Measurements from ENCODE around the gene SLIT1.
A peak's percentile ranks its signal among the peaks of the same experiment; 100 is the strongest.

SLIT1 gene

DNA sequence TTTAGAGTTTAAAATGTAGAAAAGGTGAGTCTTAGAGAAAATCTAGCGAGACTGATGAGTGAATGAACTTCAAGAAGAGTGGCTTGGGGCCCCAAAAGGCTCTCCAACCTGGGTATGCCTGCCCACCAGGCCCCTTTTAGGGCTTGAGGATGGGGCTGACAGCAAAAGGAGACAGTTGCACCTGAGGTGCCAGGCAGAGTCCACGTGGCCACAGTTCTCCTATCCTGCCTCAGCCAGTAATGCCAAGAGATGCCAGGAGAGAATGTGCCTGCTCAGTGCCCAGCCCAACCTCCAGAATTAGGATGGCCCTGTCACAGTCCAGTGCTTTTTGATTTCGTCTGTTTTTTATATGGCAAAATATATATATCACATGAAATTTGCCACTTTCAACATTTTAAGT is 156.5 kb downstream of the SLIT1 start:
- H3K9me3 ChIP-seq (ENCODE audit: control insufficient read depth, low read length), result peaks cover 9% of the 10 kb centered on the region
- WGBS, result 78% methylated on average over 2 of the region's 3 CpGs
- H4K8ac ChIP-seq (ENCODE audit: low read length), result no peak overlapping the region
- H4K91ac ChIP-seq (ENCODE audit: low read length), result no peak overlapping the region
- H2BK12ac ChIP-seq (ENCODE audit: low read length in 2 of 2), result no peak overlapping the region
- H3K4me2 ChIP-seq (ENCODE audit: low read length, poor library complexity, severe bottlenecking), result no peak overlapping the region
- H2BK5ac ChIP-seq (ENCODE audit: low read depth, low read length, poor library complexity, severe bottlenecking), result no peak overlapping the region
- no peak overlapping the region for H3K9ac ChIP-seq (ENCODE audit: low read length)
- no peak overlapping the region for H3K27ac ChIP-seq (ENCODE audit: low read length, poor library complexity, severe bottlenecking)
- H3K4me1 ChIP-seq (ENCODE audit: control insufficient read depth, insufficient read depth, low read depth, low read length), result peaks cover 3% of the 10 kb centered on the region
- no peak for DNase-seq
- no peak overlapping the region for H3K4ac ChIP-seq (ENCODE audit: low read depth in 1 of 2, low read length in 2 of 2)
- no peak overlapping the region for H3K23ac ChIP-seq (ENCODE audit: low read length in 2 of 2)
- H2BK120ac ChIP-seq (ENCODE audit: low read depth, low read length), result no peak overlapping the region
- no peak overlapping the region for H3K14ac ChIP-seq (ENCODE audit: low read length in 2 of 2)
- H2BK15ac ChIP-seq (ENCODE audit: low read depth, poor library complexity, severe bottlenecking), result no peak overlapping the region
- H2AFZ ChIP-seq (ENCODE audit: low read depth, low read length), result no peak overlapping the region
- no peaks in the 10 kb centered on the region for H3K79me1 ChIP-seq (replicated peaks; ENCODE audit: low read length, poor library complexity, severe bottlenecking)
- H3K4me3 ChIP-seq (ENCODE audit: insufficient read depth in 1 of 2, low read depth in 1 of 2, low read length in 2 of 2), result no peak overlapping the region
- no peak overlapping the region for H2AK5ac ChIP-seq (ENCODE audit: low read length, severe bottlenecking)
- H3K27me3 ChIP-seq (ENCODE audit: control insufficient read depth in 1 of 2, insufficient read depth in 1 of 2, low read length in 2 of 2), result peaks cover 18 to 27% of the 10 kb centered on the region in 2 experiments
- no peaks in the 10 kb centered on the region for H3K36me3 ChIP-seq (ENCODE audit: control insufficient read depth in 1 of 2, insufficient read depth in 2 of 2, low read depth in 1 of 2, low read length in 2 of 2)
- H3K18ac ChIP-seq (ENCODE audit: low read depth in 1 of 2, low read length in 2 of 2), result no peak overlapping the region

DNA sequence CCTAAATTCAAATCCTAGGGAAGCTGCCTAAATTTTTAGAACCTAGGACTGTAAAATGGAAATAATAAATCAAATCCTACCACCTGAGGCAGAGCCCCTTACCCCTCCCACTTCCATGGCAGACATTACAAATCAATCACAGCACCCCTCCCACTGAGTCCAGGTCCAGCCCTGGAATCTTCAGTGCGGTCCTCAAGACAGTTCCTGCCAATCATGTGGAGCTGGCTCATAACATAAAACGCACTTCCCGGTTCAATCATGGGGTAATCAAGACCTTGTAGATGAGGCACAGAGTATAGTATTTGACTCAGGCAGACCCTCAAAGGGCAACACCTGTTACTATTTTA is 157.0 kb downstream of the SLIT1 start:
- no peak overlapping the region for H2AFZ ChIP-seq (ENCODE audit: low read depth, low read length)
- no peak overlapping the region for H4K8ac ChIP-seq (ENCODE audit: low read length)
- H2BK5ac ChIP-seq (ENCODE audit: low read depth, low read length, poor library complexity, severe bottlenecking), result no peak overlapping the region
- peaks cover 17 to 25% of the 10 kb centered on the region in 2 experiments for H3K27me3 ChIP-seq (ENCODE audit: control insufficient read depth in 1 of 2, insufficient read depth in 1 of 2, low read length in 2 of 2)
- H2BK120ac ChIP-seq (ENCODE audit: low read depth, low read length), result no peak overlapping the region
- no peak overlapping the region for H2AK5ac ChIP-seq (ENCODE audit: low read length, severe bottlenecking)
- H3K4me3 ChIP-seq (ENCODE audit: insufficient read depth in 1 of 2, low read depth in 1 of 2, low read length in 2 of 2), result no peak overlapping the region
- no peak overlapping the region for H3K18ac ChIP-seq (ENCODE audit: low read depth in 1 of 2, low read length in 2 of 2)
- no peak overlapping the region for H3K4me2 ChIP-seq (ENCODE audit: low read length, poor library complexity, severe bottlenecking)
- H2BK12ac ChIP-seq (ENCODE audit: low read length in 2 of 2), result no peak overlapping the region
- no peaks in the 10 kb centered on the region for H3K36me3 ChIP-seq (ENCODE audit: control insufficient read depth in 1 of 2, insufficient read depth in 2 of 2, low read depth in 1 of 2, low read length in 2 of 2)
- WGBS, result 92% methylated on average over 3 of the region's 3 CpGs
- H3K14ac ChIP-seq (ENCODE audit: low read length in 2 of 2), result no peak overlapping the region
- H2BK15ac ChIP-seq (ENCODE audit: low read depth, poor library complexity, severe bottlenecking), result no peak overlapping the region
- peaks cover 5% of the 10 kb centered on the region for H3K4me1 ChIP-seq (ENCODE audit: control insufficient read depth, insufficient read depth, low read depth, low read length)
- no peak overlapping the region for H3K4ac ChIP-seq (ENCODE audit: low read depth in 1 of 2, low read length in 2 of 2)
- H3K79me1 ChIP-seq (replicated peaks; ENCODE audit: low read length, poor library complexity, severe bottlenecking), result no peaks in the 10 kb centered on the region
- DNase-seq, result no peak
- peaks cover 9% of the 10 kb centered on the region for H3K9me3 ChIP-seq (ENCODE audit: control insufficient read depth, low read length)
- H4K91ac ChIP-seq (ENCODE audit: low read length), result no peak overlapping the region
- H3K23ac ChIP-seq (ENCODE audit: low read length in 2 of 2), result no peak overlapping the region
- no peak overlapping the region for H3K9ac ChIP-seq (ENCODE audit: low read length)
- H3K27ac ChIP-seq (ENCODE audit: low read length, poor library complexity, severe bottlenecking), result no peak overlapping the region

DNA sequence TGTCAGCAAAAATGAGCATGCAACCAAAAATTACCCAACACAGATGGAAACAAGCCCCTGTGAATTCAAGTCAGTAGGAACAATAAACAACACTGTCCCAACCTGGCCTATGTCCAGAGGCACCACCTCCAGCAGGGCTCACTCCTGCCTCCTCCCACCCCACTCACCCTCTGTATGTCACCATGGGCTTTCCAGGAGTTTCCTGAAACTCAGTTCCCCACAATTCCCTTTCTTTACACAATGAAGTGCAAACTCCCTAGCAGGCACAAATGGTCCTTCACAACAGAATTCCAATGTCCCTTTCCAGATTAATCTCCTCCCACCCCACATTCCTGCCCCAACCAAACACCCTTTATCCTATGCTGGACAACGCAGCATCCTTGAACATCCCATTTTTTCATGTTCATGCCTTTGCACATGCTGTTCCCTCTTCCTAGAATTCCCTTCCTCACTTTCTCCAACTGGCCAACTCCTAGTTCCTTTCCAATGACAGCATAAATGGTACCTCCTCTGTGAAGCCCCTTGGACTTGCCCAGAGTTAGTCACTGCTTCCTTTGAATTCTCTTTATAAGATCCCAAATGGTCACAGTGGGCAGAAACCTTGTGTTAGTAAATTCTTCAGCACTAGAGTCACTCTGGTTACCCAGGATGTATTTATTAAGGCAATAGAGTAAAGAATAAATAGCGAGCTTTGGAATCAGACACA is 157.5 kb downstream of the SLIT1 start:
- no peak overlapping the region for H2BK15ac ChIP-seq (ENCODE audit: low read depth, poor library complexity, severe bottlenecking)
- H3K4me3 ChIP-seq (ENCODE audit: insufficient read depth in 1 of 2, low read depth in 1 of 2, low read length in 2 of 2), result no peak overlapping the region
- DNase-seq, result peak; percentile 8
- no peak overlapping the region for H3K4me2 ChIP-seq (ENCODE audit: low read length, poor library complexity, severe bottlenecking)
- no peak overlapping the region for H2AK5ac ChIP-seq (ENCODE audit: low read length, severe bottlenecking)
- H3K27ac ChIP-seq (ENCODE audit: low read length, poor library complexity, severe bottlenecking), result no peak overlapping the region
- no peak overlapping the region for H3K4ac ChIP-seq (ENCODE audit: low read depth in 1 of 2, low read length in 2 of 2)
- no peak overlapping the region for H4K8ac ChIP-seq (ENCODE audit: low read length)
- H3K9me3 ChIP-seq (ENCODE audit: control insufficient read depth, low read length), result peaks cover 9% of the 10 kb centered on the region
- no peak overlapping the region for H3K14ac ChIP-seq (ENCODE audit: low read length in 2 of 2)
- H2BK12ac ChIP-seq (ENCODE audit: low read length in 2 of 2), result no peak overlapping the region
- WGBS, result 80% methylated on average over 2 of the region's 2 CpGs
- H2AFZ ChIP-seq (ENCODE audit: low read depth, low read length), result no peak overlapping the region
- H3K18ac ChIP-seq (ENCODE audit: low read depth in 1 of 2, low read length in 2 of 2), result no peak overlapping the region
- peaks cover 17 to 25% of the 10 kb centered on the region in 2 experiments for H3K27me3 ChIP-seq (ENCODE audit: control insufficient read depth in 1 of 2, insufficient read depth in 1 of 2, low read length in 2 of 2)
- H3K79me1 ChIP-seq (replicated peaks; ENCODE audit: low read length, poor library complexity, severe bottlenecking), result no peaks in the 10 kb centered on the region
- H3K9ac ChIP-seq (ENCODE audit: low read length), result no peak overlapping the region
- H3K23ac ChIP-seq (ENCODE audit: low read length in 2 of 2), result no peak overlapping the region
- H2BK120ac ChIP-seq (ENCODE audit: low read depth, low read length), result no peak overlapping the region
- H3K36me3 ChIP-seq (ENCODE audit: control insufficient read depth in 1 of 2, insufficient read depth in 2 of 2, low read depth in 1 of 2, low read length in 2 of 2), result no peaks in the 10 kb centered on the region
- no peak overlapping the region for H4K91ac ChIP-seq (ENCODE audit: low read length)
- H2BK5ac ChIP-seq (ENCODE audit: low read depth, low read length, poor library complexity, severe bottlenecking), result no peak overlapping the region
- H3K4me1 ChIP-seq (ENCODE audit: control insufficient read depth, insufficient read depth, low read depth, low read length), result peaks cover 10% of the 10 kb centered on the region

DNA sequence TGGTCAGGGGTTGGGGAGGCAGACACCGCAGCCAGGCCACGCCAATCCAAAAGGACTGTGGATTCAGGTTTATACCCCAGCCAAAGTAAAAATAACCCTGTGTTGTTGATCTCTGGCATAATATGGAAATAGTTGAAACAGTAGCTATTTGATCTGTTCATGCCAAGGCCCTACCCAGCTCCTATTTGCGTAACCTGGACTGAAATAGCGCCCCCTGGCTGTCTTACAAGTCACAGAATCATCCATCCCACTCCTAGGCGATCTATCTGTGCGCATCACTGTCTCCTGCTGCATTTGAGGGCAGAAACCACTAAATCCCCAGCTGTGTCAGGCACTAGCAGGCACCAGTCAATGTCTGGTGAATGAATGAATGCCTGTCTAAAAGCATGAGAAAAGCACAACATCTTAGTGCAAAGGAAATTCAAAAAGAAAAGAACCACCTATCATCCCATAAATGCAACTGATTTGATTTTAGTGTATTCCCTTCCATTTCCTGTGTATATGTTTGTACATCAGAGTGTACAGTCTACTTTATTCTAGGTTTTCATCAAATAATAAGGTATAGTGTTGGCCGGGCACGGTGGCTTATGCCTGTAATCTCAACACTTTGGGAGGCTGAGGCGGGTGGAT is 160.0 kb downstream of the SLIT1 start:
- H3K4me3 ChIP-seq (ENCODE audit: insufficient read depth in 1 of 2, low read depth in 1 of 2, low read length in 2 of 2), result no peak overlapping the region
- H3K27ac ChIP-seq (ENCODE audit: low read length, poor library complexity, severe bottlenecking), result no peak overlapping the region
- no peak overlapping the region for H3K14ac ChIP-seq (ENCODE audit: low read length in 2 of 2)
- no peak overlapping the region for H2BK12ac ChIP-seq (ENCODE audit: low read length in 2 of 2)
- H3K79me1 ChIP-seq (replicated peaks; ENCODE audit: low read length, poor library complexity, severe bottlenecking), result no peaks in the 10 kb centered on the region
- H2AK5ac ChIP-seq (ENCODE audit: low read length, severe bottlenecking), result no peak overlapping the region
- no peak overlapping the region for H3K4me2 ChIP-seq (ENCODE audit: low read length, poor library complexity, severe bottlenecking)
- no peak overlapping the region for H4K91ac ChIP-seq (ENCODE audit: low read length)
- H2AFZ ChIP-seq (ENCODE audit: low read depth, low read length), result no peak overlapping the region
- H4K8ac ChIP-seq (ENCODE audit: low read length), result no peak overlapping the region
- no peak overlapping the region for H2BK15ac ChIP-seq (ENCODE audit: low read depth, poor library complexity, severe bottlenecking)
- no peak overlapping the region for H3K4ac ChIP-seq (ENCODE audit: low read depth in 1 of 2, low read length in 2 of 2)
- WGBS, result 68% methylated on average over 9 of the region's 9 CpGs
- H3K36me3 ChIP-seq (ENCODE audit: control insufficient read depth in 1 of 2, insufficient read depth in 2 of 2, low read depth in 1 of 2, low read length in 2 of 2), result no peaks in the 10 kb centered on the region
- H3K9me3 ChIP-seq (ENCODE audit: control insufficient read depth, low read length), result peaks cover 9% of the 10 kb centered on the region
- H2BK120ac ChIP-seq (ENCODE audit: low read depth, low read length), result no peak overlapping the region
- no peak overlapping the region for H3K23ac ChIP-seq (ENCODE audit: low read length in 2 of 2)
- H3K9ac ChIP-seq (ENCODE audit: low read length), result no peak overlapping the region
- peaks cover 19% of the 10 kb centered on the region for H3K4me1 ChIP-seq (ENCODE audit: control insufficient read depth, insufficient read depth, low read depth, low read length)
- peaks cover 4 to 7% of the 10 kb centered on the region in 2 experiments for H3K27me3 ChIP-seq (ENCODE audit: control insufficient read depth in 1 of 2, insufficient read depth in 1 of 2, low read length in 2 of 2)
- H3K18ac ChIP-seq (ENCODE audit: low read depth in 1 of 2, low read length in 2 of 2), result no peak overlapping the region
- H2BK5ac ChIP-seq (ENCODE audit: low read depth, low read length, poor library complexity, severe bottlenecking), result no peak overlapping the region
- peak; percentile 49 for DNase-seq

All from mesenchymal stem cell (in vitro differentiated cells and primary cell).